Activated naive CD4-positive, alpha-beta T cell treated with anti-CD3 and anti-CD28 coated beads for 36 hours (primary cell): Measurements from ENCODE around the gene SCYL3. TPM values are rescaled to one million over a fixed set of nuclear protein-coding genes. Genes with fewer than 3 reads are reported as not detected.

Experiments used
- CTCF ChIA-PET: fragments of 350-600 bp; sonication (Branson Sonifier 250); formaldehyde crosslinking; loops from one replicate; lab custom pipeline; 2021; ENCODE audit warnings: antibody characterized with exemption; lab: Charles Lee
- DNase-seq: peaks from one replicate; pipeline ENCODE4 v3.0.0-alpha.2; 2020
- H3K27ac Mint-ChIP-seq: one replicate; pipeline ENCODE4 v1.8.0; 2021; ENCODE audit warnings: mild to moderate bottlenecking, mixed read lengths
- H3K27me3 Mint-ChIP-seq: one replicate; pipeline ENCODE4 v1.8.0; 2021; ENCODE audit warnings: low read depth, mixed read lengths
- H3K36me3 Mint-ChIP-seq: one replicate; pipeline ENCODE4 v1.8.0; 2021; ENCODE audit warnings: low read depth, mixed read lengths
- H3K4me1 Mint-ChIP-seq: one replicate; pipeline ENCODE4 v1.8.0; 2021; ENCODE audit warnings: low read depth, mixed read lengths
- H3K4me3 Mint-ChIP-seq: one replicate; pipeline ENCODE4 v1.8.0; 2021; ENCODE audit warnings: mild to moderate bottlenecking, moderate library complexity, mixed read lengths
- H3K9me3 Mint-ChIP-seq: one replicate; pipeline ENCODE4 v1.8.0; 2021; ENCODE audit warnings: mixed read lengths
- intact Hi-C: fragments of 100-400 bp; cut with micrococcal nuclease; formaldehyde crosslinking; loops from one replicate; pipeline ENCODE4 v1.15.1; 2023
- total RNA-seq, 2 experiments: library from RNA; stranded (reverse); gene quantifications; one replicate each; pipeline ENCODE4 v1.2.3, GENCODE V29; 2021

SCYL3 gene, protein sequence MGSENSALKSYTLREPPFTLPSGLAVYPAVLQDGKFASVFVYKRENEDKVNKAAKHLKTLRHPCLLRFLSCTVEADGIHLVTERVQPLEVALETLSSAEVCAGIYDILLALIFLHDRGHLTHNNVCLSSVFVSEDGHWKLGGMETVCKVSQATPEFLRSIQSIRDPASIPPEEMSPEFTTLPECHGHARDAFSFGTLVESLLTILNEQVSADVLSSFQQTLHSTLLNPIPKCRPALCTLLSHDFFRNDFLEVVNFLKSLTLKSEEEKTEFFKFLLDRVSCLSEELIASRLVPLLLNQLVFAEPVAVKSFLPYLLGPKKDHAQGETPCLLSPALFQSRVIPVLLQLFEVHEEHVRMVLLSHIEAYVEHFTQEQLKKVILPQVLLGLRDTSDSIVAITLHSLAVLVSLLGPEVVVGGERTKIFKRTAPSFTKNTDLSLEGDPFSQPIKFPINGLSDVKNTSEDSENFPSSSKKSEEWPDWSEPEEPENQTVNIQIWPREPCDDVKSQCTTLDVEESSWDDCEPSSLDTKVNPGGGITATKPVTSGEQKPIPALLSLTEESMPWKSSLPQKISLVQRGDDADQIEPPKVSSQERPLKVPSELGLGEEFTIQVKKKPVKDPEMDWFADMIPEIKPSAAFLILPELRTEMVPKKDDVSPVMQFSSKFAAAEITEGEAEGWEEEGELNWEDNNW
- total RNA-seq, result 1 to 10 TPM; 8.8 TPM

DNA sequence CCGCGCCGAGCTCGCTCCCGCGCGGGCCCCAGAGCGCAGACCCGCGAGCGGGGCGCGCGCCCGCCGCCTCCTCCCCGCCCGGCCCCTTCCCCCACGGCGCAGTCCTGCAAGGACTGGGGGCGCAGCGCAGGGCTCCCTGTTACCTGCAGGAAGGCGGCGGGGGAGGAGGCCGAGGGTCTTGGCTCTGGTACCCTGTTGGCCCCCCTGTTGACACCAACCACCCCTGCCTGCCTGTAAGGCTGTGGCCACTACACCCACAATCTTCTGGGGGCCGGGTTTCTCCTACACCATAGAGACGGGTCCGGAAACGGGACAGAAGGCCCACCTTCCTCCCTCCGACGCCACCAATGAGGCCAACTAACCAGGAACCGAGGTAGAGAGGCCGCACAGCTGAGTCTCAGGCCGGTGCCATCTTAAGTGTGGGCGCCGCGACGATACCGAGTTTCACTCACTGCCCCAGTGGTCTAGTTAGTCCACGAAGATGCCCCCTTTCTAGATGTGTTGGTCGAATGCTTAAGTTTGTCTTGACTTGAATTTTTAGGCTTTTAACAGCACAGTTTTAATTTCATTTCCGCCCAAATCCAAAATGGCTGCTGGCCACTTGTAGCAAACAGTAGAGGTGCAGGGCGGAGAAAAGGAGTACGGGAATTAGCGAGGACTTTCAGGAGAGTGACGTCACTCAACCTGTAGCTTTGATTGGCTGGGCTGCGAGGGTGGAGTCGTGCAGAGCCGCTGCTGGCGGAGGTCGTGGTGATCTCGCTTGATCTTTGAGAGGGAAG is at the start of gene SCYL3:
Gene SCYL3 (minus strand): TSS at position 252 of the 779 bp plus-strand sequence. CDS start 5,056 bp downstream, outside the sequence.
- H3K9me3 Mint-ChIP-seq, result no peaks in the 10 kb centered on the region
- CTCF ChIA-PET, result interaction anchor here (0.6 kb wide), 1 partner anchor 424 kb away, joined by 3 read pairs; no protein-coding TSS in a partner anchor
- H3K27me3 Mint-ChIP-seq, result no peaks in the 10 kb centered on the region
- peak within 1 kb of the TSS; percentile 87 for H3K4me3 Mint-ChIP-seq
- peaks cover 33% of the 10 kb centered on the region for H3K4me1 Mint-ChIP-seq
- H3K27ac Mint-ChIP-seq, result peak within 1 kb of the TSS; percentile 100
- intact Hi-C loops, result loop anchor here (1.0 to 10.0 kb wide), 13 partner anchors 15 to 1959 kb away; partner anchors contain the start of genes BLZF1, DCAF6, FMO4 and GORAB
- peak; percentile 94 for DNase-seq
- peaks cover 3% of the 10 kb centered on the region for H3K36me3 Mint-ChIP-seq

DNA sequence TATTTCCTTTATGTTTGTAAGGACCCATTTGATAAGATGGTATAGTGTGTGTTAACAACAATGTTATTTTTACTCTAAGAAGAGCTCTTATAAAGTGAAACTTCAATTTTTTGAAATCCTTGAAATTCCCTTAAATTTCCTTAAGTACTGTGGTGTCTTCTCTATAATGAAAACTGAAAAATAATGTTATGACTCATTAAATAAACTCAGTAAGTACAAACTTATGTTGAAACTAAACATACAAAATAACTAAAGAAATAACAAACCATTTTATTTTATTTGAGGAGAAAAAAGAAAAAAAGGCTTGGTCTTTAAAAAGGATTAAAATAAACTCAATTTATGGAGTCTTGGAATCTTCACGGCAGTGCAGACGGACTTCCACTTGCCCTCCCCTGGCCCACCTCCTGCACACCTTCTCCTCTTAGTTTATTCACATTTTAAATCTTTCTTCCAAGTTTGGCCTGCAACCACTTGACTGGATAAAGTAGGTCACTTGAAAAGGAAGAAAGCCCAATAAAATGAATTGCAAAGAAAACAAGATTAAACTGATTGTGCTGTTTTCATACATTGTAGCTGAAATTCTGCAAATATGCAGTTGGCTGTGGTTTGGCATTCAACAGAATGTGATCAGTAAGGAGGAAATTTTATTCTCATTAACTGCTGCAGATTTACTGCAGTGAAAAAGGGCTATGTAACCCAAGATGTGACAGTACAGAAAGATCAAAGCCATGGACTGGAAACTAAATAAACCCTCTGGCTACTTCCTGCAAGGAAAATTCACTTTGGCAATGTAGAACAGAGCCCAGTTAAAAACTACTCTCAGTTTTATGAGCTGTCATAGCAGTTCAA is 48.5 kb upstream of the SCYL3 start:
- H3K27ac Mint-ChIP-seq, result no peak overlapping the region

DNA sequence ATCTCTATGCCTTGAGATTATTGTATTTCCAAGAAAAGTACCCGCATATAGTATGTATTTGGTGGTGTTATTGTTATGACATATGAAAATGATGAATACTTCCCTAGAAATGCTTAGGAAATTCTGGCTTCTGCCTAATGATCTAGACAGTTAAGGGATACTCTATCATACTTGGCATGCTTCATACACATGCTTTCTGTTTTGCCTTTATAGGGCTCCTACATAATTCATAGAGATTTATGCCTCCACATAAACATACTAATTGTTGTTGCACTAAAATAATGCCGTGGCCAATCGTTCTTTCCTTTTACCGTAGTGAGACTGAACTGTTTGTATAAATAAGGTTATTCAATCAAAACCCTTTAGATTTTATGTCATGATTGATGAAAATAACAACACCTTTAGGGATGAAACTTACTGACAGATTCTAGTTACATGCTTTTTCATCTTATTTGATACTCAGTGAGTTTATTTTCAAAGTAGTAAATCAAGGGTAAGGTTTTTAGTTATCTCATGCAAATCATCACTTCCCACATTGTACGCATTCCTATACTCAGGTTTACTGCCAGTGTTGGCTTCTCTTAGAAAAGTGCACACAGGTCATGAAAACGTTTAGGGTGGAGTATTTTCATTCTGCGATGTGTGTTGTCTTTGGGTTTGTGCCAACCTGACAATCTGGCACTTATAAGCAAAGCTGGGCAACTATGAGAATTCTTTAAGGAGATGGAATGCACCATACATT is 40.5 kb upstream of the SCYL3 start:
- no peaks in the 10 kb centered on the region for H3K4me1 Mint-ChIP-seq
- CTCF ChIA-PET, result no interaction called here
- intact Hi-C loops, result no loop called here
- H3K9me3 Mint-ChIP-seq, result no peaks in the 10 kb centered on the region
- no peak overlapping the region for H3K27ac Mint-ChIP-seq
- H3K36me3 Mint-ChIP-seq, result no peaks in the 10 kb centered on the region
- DNase-seq, result no peak
- no peaks in the 10 kb centered on the region for H3K27me3 Mint-ChIP-seq
- H3K4me3 Mint-ChIP-seq, result no peak overlapping the region

More for the DNA sequence above, 48.5 kb upstream of the SCYL3 start:
- no peak for DNase-seq
- H3K4me3 Mint-ChIP-seq, result no peak overlapping the region
- CTCF ChIA-PET, result no interaction called here
- H3K27me3 Mint-ChIP-seq, result no peaks in the 10 kb centered on the region
- no peaks in the 10 kb centered on the region for H3K36me3 Mint-ChIP-seq
- no peaks in the 10 kb centered on the region for H3K4me1 Mint-ChIP-seq
- intact Hi-C loops, result no loop called here
- H3K9me3 Mint-ChIP-seq, result no peaks in the 10 kb centered on the region

DNA sequence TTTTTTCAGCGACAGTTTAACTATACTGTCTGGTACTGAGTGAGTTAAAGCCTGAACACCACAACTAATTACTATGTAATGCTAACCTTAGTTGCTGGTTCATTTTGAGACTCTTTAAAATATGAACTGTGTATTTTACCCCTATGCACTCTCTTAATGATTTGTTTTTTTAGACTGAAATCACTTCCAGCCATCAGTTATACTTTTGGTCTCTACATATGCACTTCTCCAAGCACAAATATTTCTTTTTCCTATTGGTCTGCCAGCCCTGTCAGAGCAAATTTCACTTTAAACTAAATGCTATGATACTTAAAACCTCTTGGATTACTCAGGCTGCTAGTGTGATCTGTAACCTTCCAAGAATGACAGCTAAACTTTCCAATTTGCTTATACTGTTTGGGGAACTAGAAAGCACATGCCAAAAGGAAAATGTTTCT is 38.1 kb upstream of the SCYL3 start:
- DNase-seq, result no peak
- no peaks in the 10 kb centered on the region for H3K4me1 Mint-ChIP-seq
- H3K4me3 Mint-ChIP-seq, result no peak overlapping the region
- H3K36me3 Mint-ChIP-seq, result no peaks in the 10 kb centered on the region
- H3K27me3 Mint-ChIP-seq, result no peaks in the 10 kb centered on the region
- no peak overlapping the region for H3K27ac Mint-ChIP-seq
- intact Hi-C loops, result no loop called here
- CTCF ChIA-PET, result no interaction called here
- no peaks in the 10 kb centered on the region for H3K9me3 Mint-ChIP-seq

DNA sequence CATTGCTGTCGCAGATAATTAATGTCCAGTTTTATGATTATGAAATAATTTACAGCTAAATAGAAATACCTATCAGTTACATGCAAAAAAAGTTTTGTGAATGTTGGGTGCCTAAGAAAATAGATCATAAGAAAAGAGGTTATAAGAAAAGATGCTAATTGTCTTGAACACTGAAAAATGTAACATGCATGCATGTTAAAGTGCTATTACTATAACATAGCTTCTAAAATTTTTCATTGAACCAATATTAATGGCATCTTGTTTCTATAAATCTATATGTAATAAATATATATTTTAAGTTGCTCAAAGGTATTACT is 35.5 kb upstream of the SCYL3 start:
- no peaks in the 10 kb centered on the region for H3K27me3 Mint-ChIP-seq
- no peak for DNase-seq
- H3K9me3 Mint-ChIP-seq, result no peaks in the 10 kb centered on the region
- H3K27ac Mint-ChIP-seq, result no peak overlapping the region
- intact Hi-C loops, result loop anchor here (1.0 to 5.0 kb wide), 6 partner anchors 145 to 1384 kb away; partner anchors contain the start of genes FMO2 and KIFAP3
- CTCF ChIA-PET, result interaction anchor here (0.7 to 2.2 kb wide), 12 partner anchors 10 to 1311 kb away, joined by 3 to 8 read pairs (median 3); partner anchors contain the start of gene KIFAP3
- no peak overlapping the region for H3K4me3 Mint-ChIP-seq
- H3K4me1 Mint-ChIP-seq, result peaks cover 3% of the 10 kb centered on the region
- no peaks in the 10 kb centered on the region for H3K36me3 Mint-ChIP-seq

DNA sequence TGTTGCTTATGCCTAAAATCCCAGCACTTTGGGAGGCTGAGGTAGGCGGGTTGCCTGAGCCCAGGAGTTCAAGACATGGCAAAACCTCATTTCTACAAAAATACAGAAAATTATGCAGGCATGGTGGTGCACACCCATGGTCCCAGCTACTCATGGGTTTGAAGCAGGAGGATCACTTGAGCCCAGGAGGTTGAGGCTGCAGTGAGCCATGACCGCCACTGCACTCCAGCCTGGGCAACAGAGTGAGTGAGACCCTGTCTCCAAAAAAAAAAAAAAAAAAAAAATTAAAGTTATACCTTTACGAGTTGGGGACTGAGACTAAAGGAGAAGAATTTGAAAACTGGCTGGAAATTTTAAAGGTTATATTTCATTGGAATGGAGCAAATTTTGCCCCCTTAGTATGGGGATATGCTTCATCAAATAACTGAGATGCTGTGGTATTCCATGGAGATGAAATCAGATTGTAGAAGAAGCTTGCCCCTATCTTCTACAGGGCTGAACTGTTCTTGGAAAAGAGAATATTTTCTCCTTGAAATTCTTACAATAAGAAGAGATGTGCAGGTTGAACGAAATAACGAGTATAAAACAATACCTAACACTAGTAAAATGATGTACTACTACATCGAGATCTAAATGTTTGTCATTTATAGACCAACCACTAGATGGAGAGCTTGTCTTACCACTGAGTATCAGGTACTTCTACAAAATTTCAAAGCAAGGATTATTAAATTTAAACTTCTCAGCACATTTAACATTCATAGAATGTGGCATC is 34.9 kb upstream of the SCYL3 start:
- Mint-ChIP-seq H3K36me3 (no peaks in the 10 kb centered on the region), H3K27ac (no peak overlapping the region), H3K4me3 (no peak overlapping the region), H3K9me3 (no peaks in the 10 kb centered on the region), H3K27me3 (no peaks in the 10 kb centered on the region), H3K4me1 (peaks cover 3% of the 10 kb centered on the region)
- intact Hi-C loops, result loop anchor here (1.0 to 5.0 kb wide), 6 partner anchors 146 to 1385 kb away; partner anchors contain the start of genes FMO2 and KIFAP3
- no peak for DNase-seq
- CTCF ChIA-PET, result interaction anchor here (0.5 to 2.2 kb wide), 14 partner anchors 9 to 1311 kb away, joined by 3 to 8 read pairs (median 3); partner anchors contain the start of gene KIFAP3

DNA sequence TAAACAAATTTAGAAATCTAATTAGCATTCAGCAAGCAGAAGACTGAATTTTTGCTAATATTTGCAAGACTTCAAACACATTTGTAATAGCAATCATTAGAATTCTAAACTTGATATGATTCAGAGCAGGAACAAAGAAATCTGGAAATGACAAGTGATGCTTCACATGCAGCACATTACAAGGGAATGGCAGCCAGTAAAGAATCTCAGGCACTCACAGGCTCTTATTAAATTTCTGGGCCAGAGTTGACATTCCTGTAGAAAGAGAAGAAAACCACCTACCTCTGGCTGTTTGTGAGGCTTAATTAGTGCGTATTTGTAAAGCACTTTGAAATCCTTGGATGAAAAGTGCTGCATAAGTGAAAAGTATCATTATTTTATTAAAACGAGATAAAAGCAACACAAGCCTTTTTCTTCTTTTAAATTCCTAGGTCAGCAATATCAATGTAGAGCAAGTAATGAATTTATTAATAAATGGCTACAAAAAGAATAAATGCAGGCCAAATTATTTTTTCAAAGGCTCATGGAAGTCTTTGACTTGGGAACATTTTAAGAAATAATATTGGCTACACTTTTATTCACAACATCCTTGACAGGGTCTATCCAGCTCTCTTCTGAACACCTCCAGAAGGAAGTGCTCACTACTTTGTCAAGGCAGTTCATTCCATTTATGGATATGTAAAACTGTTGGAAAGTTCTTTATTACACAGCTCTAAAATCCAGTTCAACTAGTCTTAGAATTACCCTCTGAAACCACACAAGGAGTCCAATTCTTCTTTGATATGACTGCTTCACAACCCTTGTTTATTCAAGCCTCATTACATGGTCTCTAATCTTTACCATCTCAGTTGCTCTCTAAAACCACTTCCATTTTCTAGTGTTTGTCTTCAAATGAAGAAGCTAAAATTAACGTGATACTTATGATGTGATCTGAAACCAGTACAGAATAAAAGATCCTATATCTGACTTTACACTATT is 32.1 kb upstream of the SCYL3 start:
- H3K27me3 Mint-ChIP-seq, result no peaks in the 10 kb centered on the region
- H3K36me3 Mint-ChIP-seq, result no peaks in the 10 kb centered on the region
- CTCF ChIA-PET, result no interaction called here
- peaks cover 3% of the 10 kb centered on the region for H3K4me1 Mint-ChIP-seq
- no peak overlapping the region for H3K27ac Mint-ChIP-seq
- intact Hi-C loops, result loop anchor here (5.0 kb wide), 2 partner anchors 742 to 1262 kb away; partner anchors contain the start of gene FMO2
- no peak overlapping the region for H3K4me3 Mint-ChIP-seq
- H3K9me3 Mint-ChIP-seq, result no peaks in the 10 kb centered on the region
- no peak for DNase-seq

DNA sequence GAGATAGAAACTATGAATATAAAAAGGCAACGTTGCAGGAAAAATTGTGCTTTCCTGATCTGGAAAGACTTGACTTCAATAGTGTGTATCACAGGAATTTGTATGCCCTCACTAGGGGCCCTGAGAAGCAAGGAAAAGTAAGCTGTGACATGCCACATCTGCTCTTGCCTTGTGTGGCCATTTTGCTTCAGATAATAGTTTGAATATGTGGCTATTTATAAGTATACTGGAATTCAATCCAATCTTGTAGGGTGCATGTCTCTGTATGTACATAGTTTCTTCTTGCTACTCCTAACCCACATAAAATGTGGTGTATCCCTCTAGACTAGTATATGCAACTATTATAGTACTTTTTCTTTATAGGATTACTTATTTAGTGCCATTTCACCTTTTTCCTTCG is 31.1 kb upstream of the SCYL3 start:
- H3K27ac Mint-ChIP-seq, result no peak overlapping the region
- no peaks in the 10 kb centered on the region for H3K36me3 Mint-ChIP-seq
- DNase-seq, result no peak
- no peak overlapping the region for H3K4me3 Mint-ChIP-seq
- CTCF ChIA-PET, result no interaction called here
- H3K27me3 Mint-ChIP-seq, result no peaks in the 10 kb centered on the region
- H3K4me1 Mint-ChIP-seq, result peaks cover 3% of the 10 kb centered on the region
- no peaks in the 10 kb centered on the region for H3K9me3 Mint-ChIP-seq
- intact Hi-C loops, result loop anchor here (5.0 kb wide), 2 partner anchors 742 to 1262 kb away; partner anchors contain the start of gene FMO2

DNA sequence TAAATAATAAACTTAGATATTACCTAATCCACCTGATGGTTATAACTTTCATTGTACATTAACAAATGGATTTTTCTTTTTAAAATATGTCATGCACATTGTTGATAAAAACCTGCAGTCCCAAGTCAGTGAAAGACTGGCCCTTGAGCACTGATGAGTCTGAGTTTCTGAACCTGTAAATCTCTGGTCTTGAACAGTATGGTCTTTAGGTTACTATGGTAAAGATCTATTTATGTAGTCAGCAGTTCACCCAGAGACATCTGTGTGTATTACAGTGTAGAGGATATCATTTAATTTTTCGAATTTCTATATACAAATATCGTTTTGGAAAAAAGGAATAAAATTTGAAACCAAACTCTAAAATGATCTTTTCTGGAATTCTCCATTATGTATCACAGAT is 30.4 kb upstream of the SCYL3 start:
- DNase-seq, result no peak
- Mint-ChIP-seq H3K36me3 (no peaks in the 10 kb centered on the region), H3K4me1 (peaks cover 3% of the 10 kb centered on the region), H3K27me3 (no peaks in the 10 kb centered on the region), H3K9me3 (no peaks in the 10 kb centered on the region), H3K27ac (no peak overlapping the region), H3K4me3 (no peak overlapping the region)
- CTCF ChIA-PET, result no interaction called here
- intact Hi-C loops, result no loop called here
